CD8-positive, alpha-beta memory T cell (primary cell): Measurements from ENCODE around the gene BTN3A1. TPM values are rescaled to one million over a fixed set of nuclear protein-coding genes. Genes with fewer than 3 reads are reported as not detected.

Experiments used
- CTCF ChIA-PET: fragments of 350-600 bp; sonication (Branson Sonifier 250); formaldehyde crosslinking; loops from one replicate; lab custom pipeline; 2021; ENCODE audit warnings: antibody characterized with exemption; lab: Charles Lee
- POLR2A ChIA-PET: fragments of 350-600 bp; sonication (Branson Sonifier 250); formaldehyde crosslinking; loops from one replicate; lab custom pipeline; 2021; ENCODE audit warnings: antibody characterized with exemption; lab: Charles Lee
- DNase-seq, 5 donors: peaks; one replicate each; pipeline versions ENCODE4 v3.0.0 to v3.0.0-alpha.2; 2020 to 2022; ENCODE audit warnings: mixed read lengths in 1 of 5
- H3K27ac ChIP-seq: one replicate; pipeline ENCODE4 v1.7.0; 2013; ENCODE audit warnings: low read depth, mild to moderate bottlenecking, low read length, moderate library complexity
- H3K27me3 ChIP-seq: 2 replicates; pipeline ENCODE4 v1.7.0; 2013; ENCODE audit warnings: low read length, mild to moderate bottlenecking; ENCODE audit not compliant: insufficient read depth, poor library complexity, severe bottlenecking
- H3K36me3 ChIP-seq: 2 replicates; pipeline ENCODE4 v1.7.0; 2013; ENCODE audit warnings: mild to moderate bottlenecking, low read length, moderate library complexity; ENCODE audit not compliant: insufficient read depth
- H3K4me1 ChIP-seq: 2 replicates; pipeline ENCODE4 v1.7.0; 2013; ENCODE audit warnings: mild to moderate bottlenecking, low read length, moderate library complexity; ENCODE audit not compliant: insufficient read depth
- H3K4me3 ChIP-seq: 2 replicates; pipeline ENCODE4 v1.7.0; 2013; ENCODE audit warnings: mild to moderate bottlenecking, low read length
- H3K9me3 ChIP-seq: 2 replicates; pipeline ENCODE4 v1.7.0; 2013; ENCODE audit warnings: mild to moderate bottlenecking, low read length
- H3K27ac Mint-ChIP-seq, 8 donors: one replicate each; pipeline ENCODE4 v1.8.0; 2020 to 2021; ENCODE audit warnings: mixed read lengths in 8 of 8, mild to moderate bottlenecking in 6 of 8, inconsistent platforms in 3 of 8, moderate library complexity in 3 of 8
- H3K27me3 Mint-ChIP-seq, 2 donors: one replicate each; pipeline ENCODE4 v1.8.0; 2020 to 2021; ENCODE audit warnings: mixed read lengths in 2 of 2, mild to moderate bottlenecking in 1 of 2, moderate library complexity in 1 of 2
- H3K36me3 Mint-ChIP-seq, 3 donors: one replicate each; pipeline ENCODE4 v1.8.0; 2020 to 2021; ENCODE audit warnings: mixed read lengths in 3 of 3, inconsistent platforms in 1 of 3, mild to moderate bottlenecking in 1 of 3
- H3K4me1 Mint-ChIP-seq, 3 donors: one replicate each; pipeline ENCODE4 v1.8.0; 2020 to 2021; ENCODE audit warnings: mixed read lengths in 3 of 3, inconsistent platforms in 1 of 3, mild to moderate bottlenecking in 1 of 3
- H3K4me3 Mint-ChIP-seq, 7 donors: one replicate each; pipeline ENCODE4 v1.8.0; 2020 to 2021; ENCODE audit warnings: mixed read lengths in 7 of 7, mild to moderate bottlenecking in 6 of 7, moderate library complexity in 4 of 7, inconsistent platforms in 2 of 7
- H3K9me3 Mint-ChIP-seq, 5 donors: one replicate each; pipeline ENCODE4 v1.8.0; 2020 to 2022; ENCODE audit warnings: mixed read lengths in 5 of 5, mild to moderate bottlenecking in 3 of 5, moderate library complexity in 2 of 5, inconsistent platforms in 1 of 5
- polyA plus RNA-seq: library from polyadenylated mRNA; unstranded; fragments of 300-500 nt; fragmentation: Illumina TruSeq; gene quantifications from one replicate; pipeline ENCODE4 v1.2.3, GENCODE V29; 2021
- total RNA-seq, 2 experiments: library from RNA; stranded (reverse); gene quantifications; one replicate each; pipeline ENCODE4 v1.2.3, GENCODE V29; 2021

BTN3A1 gene
- total and polyA plus RNA-seq, 3 experiments from 2014 or later = 30.8 to 85.0 (median 31.5) TPM

GRCh38 chr6:26438000-26438399 is 35.9 kb downstream of the BTN3A1 start:
- Histone ChIP-seq H3K27me3 (no peaks in the 10 kb centered on the region), H3K4me3 (no peak overlapping the region), H3K4me1 (peaks cover 20% of the 10 kb centered on the region), H3K27ac (no peak overlapping the region), H3K9me3 (no peaks in the 10 kb centered on the region), H3K36me3 (no peaks in the 10 kb centered on the region)
- peak overlapping the region in 1 of 8 donors; percentile 12 for H3K27ac Mint-ChIP-seq
- peaks cover 4 to 15% (median 10%) of the 10 kb centered on the region in 5 donors for H3K9me3 Mint-ChIP-seq
- no peak for DNase-seq
- CTCF ChIA-PET = no interaction called here
- peaks cover under 1 to 24% (median 12%) of the 10 kb centered on the region in 3 donors for H3K36me3 Mint-ChIP-seq
- H3K27me3 Mint-ChIP-seq = no peaks in the 10 kb centered on the region
- H3K4me3 Mint-ChIP-seq = peak overlapping the region in 1 of 7 donors; percentile 62
- H3K4me1 Mint-ChIP-seq = peaks cover 27 to 37% (median 28%) of the 10 kb centered on the region in 3 donors
- POLR2A ChIA-PET = interaction anchor here (0.9 kb wide), 1 partner anchor 36 kb away, joined by 4 read pairs; no protein-coding TSS in a partner anchor

GRCh38 chr6:26439151-26440125 is 37.4 kb downstream of the BTN3A1 start:
- peak in 1 of 5 donors; percentile 4 for DNase-seq
- no peaks in the 10 kb centered on the region for H3K27me3 ChIP-seq
- POLR2A ChIA-PET = interaction anchor here (0.6 to 0.7 kb wide), 2 partner anchors 123 to 129 kb away, joined by 3 read pairs; no protein-coding TSS in a partner anchor
- peak overlapping the region; percentile 91 for H3K27ac ChIP-seq
- peak overlapping the region; percentile 95 to 100 (median 99) for H3K4me3 Mint-ChIP-seq
- peaks cover 40 to 51% (median 42%) of the 10 kb centered on the region in 3 donors for H3K4me1 Mint-ChIP-seq
- peaks cover 0 to 6% (median 3%) of the 10 kb centered on the region in 5 donors for H3K9me3 Mint-ChIP-seq
- CTCF ChIA-PET = interaction anchor here (0.6 to 1.1 kb wide), 2 partner anchors 133 to 156 kb away, joined by 3 read pairs; no protein-coding TSS in a partner anchor
- H3K27ac Mint-ChIP-seq = peak overlapping the region; percentile 97 to 100 (median 99)
- peaks cover 4 to 37% (median 10%) of the 10 kb centered on the region in 3 donors for H3K36me3 Mint-ChIP-seq
- H3K9me3 ChIP-seq = no peaks in the 10 kb centered on the region
- peak overlapping the region; percentile 92 for H3K4me3 ChIP-seq
- peaks cover 3% of the 10 kb centered on the region for H3K36me3 ChIP-seq
- no peaks in the 10 kb centered on the region for H3K27me3 Mint-ChIP-seq
- peaks cover 24% of the 10 kb centered on the region for H3K4me1 ChIP-seq

DNA sequence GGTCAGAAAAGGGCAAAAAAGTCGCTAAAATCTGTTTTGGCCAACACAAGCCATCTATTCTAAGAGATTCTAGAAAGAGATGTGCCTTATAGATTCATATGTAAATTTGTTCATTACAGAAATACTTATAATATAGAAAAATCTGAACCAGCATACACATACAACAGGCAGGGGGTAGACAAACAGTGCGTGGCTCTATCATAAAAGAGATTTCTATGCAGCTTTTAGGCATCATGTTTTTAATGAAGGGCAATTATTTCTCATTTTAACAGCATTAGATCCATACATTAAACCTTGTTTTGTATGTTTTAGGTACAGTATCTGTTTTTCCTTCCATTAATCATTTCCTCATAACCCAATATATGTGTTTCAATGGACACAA is 38.9 kb downstream of the BTN3A1 start:
- Mint-ChIP-seq H3K36me3 (peaks cover 17 to 50% (median 19%) of the 10 kb centered on the region in 3 donors), H3K4me3 (peak overlapping the region; percentile 95 to 100 (median 99)), H3K27ac (peak overlapping the region; percentile 97 to 100 (median 99)), H3K4me1 (peaks cover 56 to 67% (median 57%) of the 10 kb centered on the region in 3 donors), H3K27me3 (no peaks in the 10 kb centered on the region), H3K9me3 (no peaks in the 10 kb centered on the region)
- H3K27ac ChIP-seq = peak overlapping the region; percentile 91
- DNase-seq = no peak
- ChIA-PET POLR2A (no interaction called here), CTCF (no interaction called here)
- H3K36me3 ChIP-seq = peaks cover 18% of the 10 kb centered on the region
- H3K4me3 ChIP-seq = peak overlapping the region; percentile 92
- peaks cover 39% of the 10 kb centered on the region for H3K4me1 ChIP-seq
- H3K9me3 ChIP-seq = no peaks in the 10 kb centered on the region
- H3K27me3 ChIP-seq = no peaks in the 10 kb centered on the region

- Mint-ChIP-seq H3K9me3 (no peaks in the 10 kb centered on the region), H3K27me3 (no peaks in the 10 kb centered on the region), H3K36me3 (peaks cover 20 to 59% (median 22%) of the 10 kb centered on the region in 3 donors), H3K27ac (peak overlapping the region; percentile 74 to 99 (median 94)), H3K4me1 (peaks cover 65 to 77% (median 68%) of the 10 kb centered on the region in 3 donors), H3K4me3 (peak overlapping the region; percentile 95 to 100 (median 99))
- POLR2A ChIA-PET = interaction anchor here (0.6 kb wide), 1 partner anchor 33 kb away, joined by 3 read pairs; no protein-coding TSS in a partner anchor
- CTCF ChIA-PET = interaction anchor here (1.4 kb wide), 1 partner anchor 13 kb away, joined by 3 read pairs; no protein-coding TSS in a partner anchor
- DNase-seq = no peak
- Histone ChIP-seq H3K9me3 (no peaks in the 10 kb centered on the region), H3K36me3 (peaks cover 19% of the 10 kb centered on the region), H3K4me1 (peaks cover 49% of the 10 kb centered on the region), H3K27me3 (no peaks in the 10 kb centered on the region), H3K27ac (peak overlapping the region; percentile 32), H3K4me3 (peak overlapping the region; percentile 92)
These were observed 39.9 kb downstream of the BTN3A1 start for GRCh38 chr6:26441977-26442376.

GRCh38 chr6:26445934-26446667 is 44.0 kb downstream of the BTN3A1 start:
- peaks cover 55 to 80% (median 69%) of the 10 kb centered on the region in 3 donors for H3K4me1 Mint-ChIP-seq
- Histone ChIP-seq H3K4me3 (no peak overlapping the region), H3K27me3 (no peaks in the 10 kb centered on the region), H3K36me3 (peaks cover 42% of the 10 kb centered on the region), H3K4me1 (peaks cover 40% of the 10 kb centered on the region), H3K9me3 (no peaks in the 10 kb centered on the region), H3K27ac (no peak overlapping the region)
- H3K36me3 Mint-ChIP-seq = peaks cover 24 to 89% (median 47%) of the 10 kb centered on the region in 3 donors
- DNase-seq = peak; percentile 1 to 59 (median 22)
- no peaks in the 10 kb centered on the region for H3K27me3 Mint-ChIP-seq
- peak overlapping the region; percentile 49 to 86 (median 74) for H3K4me3 Mint-ChIP-seq
- H3K9me3 Mint-ChIP-seq = no peaks in the 10 kb centered on the region
- H3K27ac Mint-ChIP-seq = peak overlapping the region; percentile 71 to 96 (median 89)
- ChIA-PET CTCF (interaction anchor here (0.6 to 2.4 kb wide), 2 partner anchors 101 to 105 kb away, joined by 3 to 12 read pairs; no protein-coding TSS in a partner anchor), POLR2A (interaction anchor here (1.3 kb wide), 1 partner anchor 10 kb away, joined by 3 read pairs; no protein-coding TSS in a partner anchor)

DNA sequence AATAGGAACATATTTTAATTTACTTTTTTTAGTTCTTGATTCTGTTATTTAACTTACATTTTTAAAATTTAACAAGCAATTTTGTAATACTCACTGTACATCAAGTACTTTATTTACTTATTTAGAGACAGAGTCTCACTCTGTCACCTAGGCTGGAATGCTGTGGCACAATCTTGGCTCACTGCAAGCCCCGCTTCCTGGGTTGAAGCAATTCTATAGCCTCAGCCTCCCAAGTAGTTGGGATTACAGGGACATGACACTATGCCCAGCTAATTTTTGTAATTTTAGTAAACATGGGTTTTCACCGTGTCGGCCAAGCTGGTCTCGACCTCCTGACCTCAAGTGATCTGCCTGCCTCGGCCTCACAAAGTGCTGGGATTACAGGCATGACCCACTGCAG is 45.2 kb downstream of the BTN3A1 start:
- H3K27ac ChIP-seq = no peak overlapping the region

GRCh38 chr6:26450240-26450639 is 48.2 kb downstream of the BTN3A1 start:
- H3K4me1 Mint-ChIP-seq = peaks cover 23 to 53% (median 52%) of the 10 kb centered on the region in 3 donors
- POLR2A ChIA-PET = no interaction called here
- CTCF ChIA-PET = interaction anchor here (1.2 kb wide), 1 partner anchor 42 kb away, joined by 3 read pairs; no protein-coding TSS in a partner anchor

More for the DNA sequence above, 45.2 kb downstream of the BTN3A1 start:
- Histone ChIP-seq H3K9me3 (no peaks in the 10 kb centered on the region), H3K4me3 (no peak overlapping the region), H3K4me1 (peaks cover 37% of the 10 kb centered on the region), H3K27me3 (no peaks in the 10 kb centered on the region), H3K36me3 (peaks cover 42% of the 10 kb centered on the region)
- Mint-ChIP-seq H3K27ac (peak overlapping the region in 7 of 8 donors; percentile 63 to 85 (median 75)), H3K4me1 (peaks cover 49 to 79% (median 68%) of the 10 kb centered on the region in 3 donors), H3K27me3 (no peaks in the 10 kb centered on the region), H3K36me3 (peaks cover 24 to 94% (median 51%) of the 10 kb centered on the region in 3 donors), H3K4me3 (no peak overlapping the region), H3K9me3 (no peaks in the 10 kb centered on the region)
- CTCF ChIA-PET = no interaction called here
- POLR2A ChIA-PET = no interaction called here
- no peak for DNase-seq

More at GRCh38 chr6:26450240-26450639, 48.2 kb downstream of the BTN3A1 start:
- no peak for DNase-seq
- Mint-ChIP-seq H3K36me3 (peaks cover 10 to 90% (median 42%) of the 10 kb centered on the region in 3 donors), H3K27ac (peak overlapping the region in 6 of 8 donors; percentile 1 to 78 (median 76)), H3K27me3 (no peaks in the 10 kb centered on the region), H3K4me3 (no peak overlapping the region), H3K9me3 (no peaks in the 10 kb centered on the region)
- H3K27ac ChIP-seq = no peak overlapping the region
- peaks cover 18% of the 10 kb centered on the region for H3K4me1 ChIP-seq
- H3K27me3 ChIP-seq = no peaks in the 10 kb centered on the region
- peaks cover 30% of the 10 kb centered on the region for H3K36me3 ChIP-seq
- H3K9me3 ChIP-seq = no peaks in the 10 kb centered on the region
- H3K4me3 ChIP-seq = no peak overlapping the region
